Stomach (tissue), 9 donors: ENCODE data around the gene TIGD6. TPM values are rescaled to one million over a fixed set of nuclear protein-coding genes. Genes with fewer than 3 reads are reported as not detected.

Source experiments
- DNase-seq, 2 donors: peaks; one replicate each; pipeline versions ENCODE4 v3.0.0 to v3.0.0-alpha.2; 2013 to 2019
- H3K27ac ChIP-seq, 5 donors: fragments of 200-600 bp in 4 of 5; sonication (generic) in 4 of 5; one replicate each; pipeline ENCODE4 v1.5.1; 2013 to 2019; ENCODE audit warnings: mild to moderate bottlenecking in 1 of 5, moderate library complexity in 1 of 5
- H3K27me3 ChIP-seq, 3 donors: fragments of 200-600 bp; sonication (generic); one replicate each; pipeline ENCODE4 v1.5.1; 2017 to 2019; ENCODE audit warnings: mixed run types in 1 of 3
- H3K36me3 ChIP-seq, 4 donors: fragments of 200-600 bp; sonication (generic); 1 replicate in 3 of 4; 2 replicates in 1 of 4; pipeline ENCODE4 v1.5.1; 2016 to 2019
- H3K4me1 ChIP-seq, 4 donors: fragments of 200-600 bp; sonication (generic); one replicate each; pipeline ENCODE4 v1.5.1; 2016 to 2019
- H3K4me3 ChIP-seq, 4 donors: fragments of 200-600 bp; sonication (generic) in 3 of 4; one replicate each; pipeline ENCODE4 v1.5.1; 2016 to 2019; ENCODE audit warnings: mild to moderate bottlenecking in 1 of 4
- H3K9me3 ChIP-seq, 4 donors: fragments of 200-600 bp; sonication (generic); one replicate each; pipeline ENCODE4 v1.5.1; 2016 to 2019
- EP300 ChIP-seq: sonication (generic); formaldehyde crosslinking; IDR thresholded peaks from one replicate; pipeline ENCODE4 v1.6.1; 2017; ENCODE audit warnings: antibody characterized with exemption
- POLR2A ChIP-seq, 4 donors: fragments of 450-650 bp; IDR thresholded peaks; one replicate each; pipeline ENCODE4 v1.6.1; 2016; ENCODE audit warnings: antibody characterized with exemption in 4 of 4, control low read depth in 2 of 4, mild to moderate bottlenecking in 1 of 4, moderate library complexity in 1 of 4
- POLR2AphosphoS5 ChIP-seq, 3 donors: sonication (generic); formaldehyde crosslinking; IDR thresholded peaks; one replicate each; pipeline ENCODE4 v1.6.1; 2016; ENCODE audit warnings: antibody characterized with exemption in 3 of 3
- WGBS, 5 donors: extraction: QIAGEN DNeasy Blood & Tissue Kit in 3 of 5; methylation state at CpG; one replicate each; pipeline versions ENCODE4 v1.1.5 to v1.1.7; 2013 to 2018; 5-methylcytosine and 5-hydroxymethylcytosine counted together
- intact Hi-C: fragments of 100-400 bp; cut with DNase I; formaldehyde crosslinking; loops from one replicate; pipeline ENCODE4 v1.15.1; 2023; ENCODE audit warnings: low total_unique reads
- polyA plus RNA-seq, 3 donors: library from polyadenylated mRNA; stranded (reverse); fragments of 200-250 nt; gene quantifications; one replicate each; pipeline ENCODE4 v1.2.3, GENCODE V29; 2013
- total RNA-seq, 5 donors: library from RNA; depleted of rRNA; stranded (reverse); fragments of >200 nt; gene quantifications; one replicate each; pipeline versions ENCODE4 v1.1.0 to v1.2.3, GENCODE V29; 2014 to 2016
- TF ChIP-seq, protein P1 (sequence below), 7 experiments: fragments of 450-650 bp in 4 of 7; fragments of 200-600 bp in 3 of 7; sonication (generic) in 3 of 7; IDR thresholded peaks; one replicate each; pipeline ENCODE4 v1.5.1; 2016 to 2019; ENCODE audit warnings: antibody characterized with exemption in 7 of 7, control low read depth in 2 of 7, mild to moderate bottlenecking in 1 of 7
- donor health status: healthy with polysubstance abuse.
- donor health status: Bipolar disorder and iron deficiency.
- donor health status: healthy.

Gene TIGD6
- total and polyA plus RNA-seq, 8 donors: under 0.01 to 3.3 (median 2.6) TPM; not detected in 1

DNA sequence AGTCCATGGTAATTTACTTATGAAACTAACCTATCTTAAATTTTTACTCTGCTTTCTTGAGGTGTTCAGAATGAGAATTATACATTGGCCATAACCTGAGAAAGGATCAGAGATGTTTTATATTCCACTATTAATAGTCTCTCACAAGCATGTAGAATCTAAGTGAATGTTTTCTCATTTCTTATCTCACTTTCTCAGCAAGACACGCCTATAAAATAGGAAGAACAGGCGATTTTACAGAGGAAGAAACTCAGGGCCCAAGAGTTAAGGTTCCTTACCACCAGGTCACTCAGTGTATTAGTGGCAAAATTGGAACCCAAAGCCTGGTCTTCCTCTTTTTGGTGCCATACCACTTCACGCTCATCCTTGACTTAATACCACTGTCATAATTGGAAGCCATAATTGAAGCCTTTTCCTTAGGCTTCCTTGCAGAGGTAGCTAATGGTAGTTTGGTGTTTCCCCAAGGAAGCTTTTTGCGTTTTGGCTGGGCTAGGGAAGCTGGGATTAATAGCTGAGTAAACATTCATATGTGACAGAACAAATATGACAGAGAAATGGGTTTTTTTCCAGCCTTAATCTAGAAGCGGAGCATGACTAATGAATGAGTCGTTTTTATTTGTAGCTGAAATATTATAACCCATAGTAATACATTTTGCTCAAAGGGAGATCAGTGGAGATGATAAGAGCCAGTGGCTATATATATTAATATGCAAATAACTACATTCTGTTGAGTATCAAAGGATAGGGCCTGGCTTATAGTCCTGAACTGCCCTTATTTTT is 17.0 kb upstream of the TIGD6 start:
- 40 to 54% (median 50%) methylated on average over 6 of the region's 6 CpGs for WGBS, 5 donors
- H3K36me3 ChIP-seq: peaks cover 35 to 91% (median 90%) of the 10 kb centered on the region in 4 donors
- no peaks in the 10 kb centered on the region for H3K27me3 ChIP-seq
- no peak for DNase-seq
- peak overlapping the region in 3 of 5 donors; percentile 25 to 72 (median 45) for H3K27ac ChIP-seq
- intact Hi-C loops: no loop called here
- H3K9me3 ChIP-seq: peaks cover 0 to 11% (median 5%) of the 10 kb centered on the region in 4 donors
- TF ChIP-seq POLR2AphosphoS5 (IDR thresholded peaks at IDR 0.05): peak in 1 of 3 donors; percentile 15
- no peak for TF ChIP-seq POLR2A (IDR thresholded peaks at IDR 0.05)
- peaks cover 0 to 39% (median 15%) of the 10 kb centered on the region in 4 donors for H3K4me1 ChIP-seq
- H3K4me3 ChIP-seq: no peak overlapping the region

DNA sequence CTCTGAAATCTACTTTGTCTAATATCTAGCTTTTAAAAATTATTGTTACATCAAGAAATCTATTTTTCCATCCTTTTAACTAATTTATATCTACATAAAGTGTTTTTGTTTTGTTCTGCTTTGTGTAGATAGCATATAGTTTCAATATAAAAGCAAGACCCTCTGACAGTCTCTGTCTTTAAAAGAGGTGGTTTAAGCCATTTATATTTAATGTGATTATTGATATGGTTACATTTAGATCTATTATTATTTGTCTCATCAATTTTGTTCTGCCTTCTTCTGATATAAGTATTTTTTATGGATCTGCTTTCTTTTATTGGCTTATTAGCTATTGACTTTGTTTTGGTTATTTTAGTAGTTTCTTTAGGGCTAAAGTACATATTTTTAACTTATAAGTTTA is 16.1 kb upstream of the TIGD6 start:
- DNase-seq: no peak
- no peak for TF ChIP-seq POLR2A (IDR thresholded peaks at IDR 0.05)
- TF ChIP-seq, protein P1, sequence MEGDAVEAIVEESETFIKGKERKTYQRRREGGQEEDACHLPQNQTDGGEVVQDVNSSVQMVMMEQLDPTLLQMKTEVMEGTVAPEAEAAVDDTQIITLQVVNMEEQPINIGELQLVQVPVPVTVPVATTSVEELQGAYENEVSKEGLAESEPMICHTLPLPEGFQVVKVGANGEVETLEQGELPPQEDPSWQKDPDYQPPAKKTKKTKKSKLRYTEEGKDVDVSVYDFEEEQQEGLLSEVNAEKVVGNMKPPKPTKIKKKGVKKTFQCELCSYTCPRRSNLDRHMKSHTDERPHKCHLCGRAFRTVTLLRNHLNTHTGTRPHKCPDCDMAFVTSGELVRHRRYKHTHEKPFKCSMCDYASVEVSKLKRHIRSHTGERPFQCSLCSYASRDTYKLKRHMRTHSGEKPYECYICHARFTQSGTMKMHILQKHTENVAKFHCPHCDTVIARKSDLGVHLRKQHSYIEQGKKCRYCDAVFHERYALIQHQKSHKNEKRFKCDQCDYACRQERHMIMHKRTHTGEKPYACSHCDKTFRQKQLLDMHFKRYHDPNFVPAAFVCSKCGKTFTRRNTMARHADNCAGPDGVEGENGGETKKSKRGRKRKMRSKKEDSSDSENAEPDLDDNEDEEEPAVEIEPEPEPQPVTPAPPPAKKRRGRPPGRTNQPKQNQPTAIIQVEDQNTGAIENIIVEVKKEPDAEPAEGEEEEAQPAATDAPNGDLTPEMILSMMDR (IDR thresholded peaks at IDR 0.05): no peak
- TF ChIP-seq POLR2AphosphoS5 (IDR thresholded peaks at IDR 0.05): no peak
- TF ChIP-seq EP300: no peak
- intact Hi-C loops: no loop called here
- Histone ChIP-seq H3K4me3 (no peak overlapping the region), H3K9me3 (peaks cover 0 to 11% (median 5%) of the 10 kb centered on the region in 4 donors), H3K4me1 (peaks cover 0 to 31% (median 8%) of the 10 kb centered on the region in 4 donors), H3K27ac (peak overlapping the region in 1 of 5 donors; percentile 72), H3K36me3 (peaks cover 42 to 95% (median 92%) of the 10 kb centered on the region in 4 donors), H3K27me3 (no peaks in the 10 kb centered on the region)

DNA sequence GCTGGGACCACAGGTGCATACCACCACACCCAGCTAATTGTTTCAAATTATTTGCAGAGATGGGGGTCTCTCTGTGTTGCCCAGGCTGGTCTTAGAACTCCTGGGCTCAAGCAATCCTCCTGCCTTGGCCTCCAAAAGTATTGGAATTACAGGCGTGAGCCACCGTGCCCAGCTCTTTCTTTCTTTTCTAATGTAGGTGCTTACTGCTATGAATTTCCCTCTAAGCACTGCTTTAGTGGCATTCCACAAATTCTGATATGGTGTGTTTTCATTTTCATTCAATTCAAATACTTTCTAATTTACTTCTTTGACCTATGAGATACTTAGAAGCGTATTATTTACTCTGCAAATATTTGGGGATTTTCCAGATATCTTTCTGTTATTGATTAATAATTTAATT is 15.0 kb upstream of the TIGD6 start:
- peaks cover 51 to 95% (median 92%) of the 10 kb centered on the region in 4 donors for H3K36me3 ChIP-seq
- no peak overlapping the region for H3K4me3 ChIP-seq
- intact Hi-C loops: no loop called here
- WGBS, 5 donors: 87 to 97% (median 91%) methylated on average over 3 of the region's 3 CpGs
- peaks cover 0 to 11% (median 5%) of the 10 kb centered on the region in 4 donors for H3K9me3 ChIP-seq
- no peak overlapping the region for H3K27ac ChIP-seq
- H3K27me3 ChIP-seq: no peaks in the 10 kb centered on the region
- TF ChIP-seq POLR2A (IDR thresholded peaks at IDR 0.05) (no peak), POLR2AphosphoS5 (IDR thresholded peaks at IDR 0.05) (no peak), EP300 (no peak)
- TF ChIP-seq, protein P1 (IDR thresholded peaks at IDR 0.05): no peak
- no peak for DNase-seq
- peaks cover 0 to 22% (median 7%) of the 10 kb centered on the region in 4 donors for H3K4me1 ChIP-seq

DNA sequence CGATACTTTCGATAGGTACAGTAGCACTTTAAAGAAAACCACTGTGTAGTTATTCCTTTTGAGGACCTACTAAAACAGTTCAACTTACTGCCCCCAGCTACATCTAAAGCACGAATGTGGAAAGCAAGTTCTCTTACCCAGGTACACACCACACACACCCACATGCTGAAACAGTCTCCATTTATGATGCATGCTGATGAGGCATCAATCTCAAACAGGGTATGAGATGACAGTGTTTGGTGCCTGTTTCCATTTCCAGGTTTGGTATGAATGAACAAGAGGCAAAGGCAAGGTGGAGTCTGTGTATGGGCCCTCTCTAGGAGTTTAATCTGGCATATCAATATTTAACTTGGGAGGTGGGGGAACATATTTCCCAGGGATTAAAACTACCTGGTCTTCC is 14.0 kb upstream of the TIGD6 start:
- peaks cover 52 to 95% (median 92%) of the 10 kb centered on the region in 4 donors for H3K36me3 ChIP-seq
- no peak overlapping the region for H3K27ac ChIP-seq
- TF ChIP-seq EP300 (no peak), POLR2AphosphoS5 (IDR thresholded peaks at IDR 0.05) (no peak), POLR2A (IDR thresholded peaks at IDR 0.05) (no peak)
- TF ChIP-seq, protein P1 (IDR thresholded peaks at IDR 0.05): no peak
- peaks cover 0 to 22% (median 7%) of the 10 kb centered on the region in 4 donors for H3K4me1 ChIP-seq
- DNase-seq: no peak
- 94 to 98% (median 96%) methylated on average over 3 of the region's 3 CpGs for WGBS, 5 donors
- intact Hi-C loops: no loop called here
- no peaks in the 10 kb centered on the region for H3K27me3 ChIP-seq
- H3K9me3 ChIP-seq: peaks cover 0 to 11% (median 5%) of the 10 kb centered on the region in 4 donors
- H3K4me3 ChIP-seq: no peak overlapping the region

DNA sequence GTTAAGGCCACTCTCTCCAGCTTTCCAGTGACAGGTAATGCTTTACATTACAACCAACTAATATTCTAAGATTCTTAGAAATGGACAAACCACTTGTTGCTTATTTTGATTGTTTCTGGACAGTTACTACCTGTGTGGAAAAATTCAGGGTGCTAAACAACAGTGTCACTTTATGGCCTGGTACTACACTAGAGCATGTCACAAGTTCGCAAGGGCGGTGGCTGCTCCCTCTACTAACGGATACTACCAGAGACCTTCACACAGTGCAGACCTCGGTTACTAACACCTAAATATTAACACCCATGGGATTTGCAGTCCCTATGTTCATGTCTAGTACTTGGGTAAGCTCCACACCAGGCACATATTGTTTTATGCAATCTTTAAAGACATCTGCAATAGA is 13.5 kb upstream of the TIGD6 start:
- intact Hi-C loops: no loop called here
- H3K27me3 ChIP-seq: no peaks in the 10 kb centered on the region
- peaks cover 47 to 93% (median 92%) of the 10 kb centered on the region in 4 donors for H3K36me3 ChIP-seq
- H3K27ac ChIP-seq: no peak overlapping the region
- WGBS, 5 donors: 85 to 99% (median 94%) methylated on average over 4 of the region's 4 CpGs
- H3K4me3 ChIP-seq: no peak overlapping the region
- peaks cover 0 to 11% (median 5%) of the 10 kb centered on the region in 4 donors for H3K9me3 ChIP-seq
- no peak for DNase-seq
- H3K4me1 ChIP-seq: peaks cover 0 to 22% (median 7%) of the 10 kb centered on the region in 4 donors
- TF ChIP-seq POLR2A (IDR thresholded peaks at IDR 0.05): no peak
